WERI-Rb-1 (cell line): Measurements from ENCODE around the gene HS1BP3.
A peak's percentile ranks its signal among the peaks of the same experiment; 100 is the strongest.

ENCODE experiments used
- DNase-seq: peaks from one replicate; pipeline ENCODE4 v3.0.0-alpha.2; 2020
- H3K27ac ChIP-seq: fragments of 250-450 bp; sonication (Bioruptor Pico); 2 replicates; pipeline ENCODE4 v1.5.1; 2020; ENCODE audit warnings: mild to moderate bottlenecking, moderate library complexity
- H3K27me3 ChIP-seq: fragments of 250-450 bp; sonication (Bioruptor Pico); 2 replicates; pipeline ENCODE4 v1.5.1; 2021; ENCODE audit warnings: mild to moderate bottlenecking, low read depth, moderate library complexity; ENCODE audit not compliant: insufficient read depth, severe bottlenecking
- H3K36me3 ChIP-seq: fragments of 250-450 bp; sonication (Bioruptor Pico); 2 replicates; pipeline ENCODE4 v1.5.1; 2020; ENCODE audit warnings: mild to moderate bottlenecking, moderate library complexity
- H3K4me3 ChIP-seq: 2 replicates; pipeline ENCODE4 v1.5.1; 2011; ENCODE audit warnings: low read depth, mild to moderate bottlenecking, control low read depth, low read length
- H3K9me3 ChIP-seq: fragments of 250-450 bp; sonication (Bioruptor Pico); 2 replicates; pipeline ENCODE4 v1.5.1; 2021; ENCODE audit warnings: mild to moderate bottlenecking, moderate library complexity; ENCODE audit not compliant: severe bottlenecking
- TF ChIP-seq, protein P1 (sequence below): IDR thresholded peaks from 2 replicates; pipeline ENCODE4 v1.5.1; 2011; ENCODE audit warnings: low read depth, mild to moderate bottlenecking, control low read depth, inconsistent platforms, low read length

HS1BP3 gene

DNA sequence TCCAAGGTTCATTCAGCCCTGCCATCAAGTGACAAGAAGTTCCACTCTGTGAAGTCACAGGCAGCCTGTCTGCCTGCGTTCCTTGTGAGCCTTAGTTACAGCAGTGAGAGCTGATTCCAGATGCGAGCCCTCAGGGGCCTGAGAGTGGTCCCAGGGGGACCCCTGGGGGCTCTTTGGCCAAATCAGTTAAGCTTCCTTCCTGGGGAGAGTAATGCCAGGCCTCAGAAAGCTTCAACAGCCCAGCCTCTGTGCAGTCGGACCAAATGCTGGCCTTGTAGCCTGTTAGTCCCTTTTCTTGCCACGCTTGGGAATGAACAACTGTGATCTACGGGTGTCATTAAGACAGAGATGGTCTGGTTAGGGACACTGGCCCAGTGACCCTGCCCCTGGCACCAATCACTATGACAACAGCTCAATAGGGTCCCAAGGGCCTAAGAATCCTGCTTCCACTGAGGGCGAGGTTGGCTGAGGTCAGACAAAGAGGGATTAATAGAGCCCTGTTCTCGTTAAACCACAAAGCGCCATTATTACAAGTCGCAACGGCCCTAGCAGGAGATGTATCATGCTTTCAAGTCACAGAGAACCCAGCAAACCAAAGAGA is 50.9 kb downstream of the HS1BP3 start:
- DNase-seq: peak; percentile 58
- TF ChIP-seq, protein P1, sequence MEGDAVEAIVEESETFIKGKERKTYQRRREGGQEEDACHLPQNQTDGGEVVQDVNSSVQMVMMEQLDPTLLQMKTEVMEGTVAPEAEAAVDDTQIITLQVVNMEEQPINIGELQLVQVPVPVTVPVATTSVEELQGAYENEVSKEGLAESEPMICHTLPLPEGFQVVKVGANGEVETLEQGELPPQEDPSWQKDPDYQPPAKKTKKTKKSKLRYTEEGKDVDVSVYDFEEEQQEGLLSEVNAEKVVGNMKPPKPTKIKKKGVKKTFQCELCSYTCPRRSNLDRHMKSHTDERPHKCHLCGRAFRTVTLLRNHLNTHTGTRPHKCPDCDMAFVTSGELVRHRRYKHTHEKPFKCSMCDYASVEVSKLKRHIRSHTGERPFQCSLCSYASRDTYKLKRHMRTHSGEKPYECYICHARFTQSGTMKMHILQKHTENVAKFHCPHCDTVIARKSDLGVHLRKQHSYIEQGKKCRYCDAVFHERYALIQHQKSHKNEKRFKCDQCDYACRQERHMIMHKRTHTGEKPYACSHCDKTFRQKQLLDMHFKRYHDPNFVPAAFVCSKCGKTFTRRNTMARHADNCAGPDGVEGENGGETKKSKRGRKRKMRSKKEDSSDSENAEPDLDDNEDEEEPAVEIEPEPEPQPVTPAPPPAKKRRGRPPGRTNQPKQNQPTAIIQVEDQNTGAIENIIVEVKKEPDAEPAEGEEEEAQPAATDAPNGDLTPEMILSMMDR: no peak
- no peaks in the 10 kb centered on the region for H3K9me3 ChIP-seq
- H3K36me3 ChIP-seq: no peaks in the 10 kb centered on the region
- H3K27ac ChIP-seq: peak overlapping the region; percentile 2; the same call in 1 of the 2 replicates
- H3K27me3 ChIP-seq: no peaks in the 10 kb centered on the region
- no peak overlapping the region for H3K4me3 ChIP-seq

DNA sequence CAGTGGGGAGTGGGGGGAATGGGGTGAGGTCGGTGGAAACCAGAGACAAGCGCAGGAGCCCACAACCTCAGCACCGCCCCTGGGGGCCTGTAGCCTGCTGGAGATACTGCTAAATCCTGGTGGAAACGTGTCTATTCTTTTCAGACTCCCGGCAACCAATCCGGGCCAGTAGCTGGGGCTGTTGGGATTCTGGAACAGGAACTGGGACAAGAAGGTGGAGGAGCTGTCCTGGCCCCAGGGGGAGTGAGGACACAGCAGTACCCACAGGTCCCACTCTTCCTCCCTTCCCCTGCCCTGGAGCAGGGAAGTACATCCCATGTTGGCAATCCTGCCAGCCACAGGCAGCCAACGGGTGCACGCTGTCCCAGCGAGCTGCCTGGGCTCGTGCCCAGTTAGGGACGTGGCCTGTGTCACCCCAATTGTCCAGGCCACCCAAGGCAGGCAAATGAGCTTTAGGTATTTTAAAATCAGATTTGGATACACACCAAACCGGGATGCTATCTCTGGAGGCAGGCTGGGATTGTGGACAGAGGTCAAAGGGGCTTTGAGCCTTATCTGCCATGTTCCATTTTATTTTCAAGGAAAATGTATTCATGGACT is 51.8 kb downstream of the HS1BP3 start:
- Histone ChIP-seq H3K4me3 (no peak overlapping the region), H3K27ac (no peak overlapping the region), H3K36me3 (no peaks in the 10 kb centered on the region), H3K27me3 (no peaks in the 10 kb centered on the region), H3K9me3 (no peaks in the 10 kb centered on the region)
- peak; percentile 9 for DNase-seq
- TF ChIP-seq, protein P1: no peak

DNA sequence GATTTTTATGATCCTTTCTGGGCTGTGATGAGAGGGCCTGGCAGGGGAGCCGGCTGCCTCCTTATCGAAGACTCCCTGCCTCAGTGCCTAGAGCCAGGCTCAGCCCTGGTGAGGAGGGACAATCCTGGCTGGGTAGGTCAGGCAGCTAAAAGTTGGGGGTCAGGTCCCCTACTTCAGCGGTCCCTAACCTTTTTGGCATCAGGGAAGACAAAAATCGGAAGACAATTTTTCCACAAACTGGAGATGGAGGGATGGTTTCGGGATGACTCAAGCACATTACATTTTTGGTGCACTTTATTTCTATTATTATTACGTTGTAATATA is 53.1 kb downstream of the HS1BP3 start:
- no peaks in the 10 kb centered on the region for H3K9me3 ChIP-seq
- H3K4me3 ChIP-seq: no peak overlapping the region
- no peaks in the 10 kb centered on the region for H3K36me3 ChIP-seq
- peak; percentile 5 for DNase-seq
- H3K27me3 ChIP-seq: no peaks in the 10 kb centered on the region
- TF ChIP-seq, protein P1: no peak
- no peak overlapping the region for H3K27ac ChIP-seq

DNA sequence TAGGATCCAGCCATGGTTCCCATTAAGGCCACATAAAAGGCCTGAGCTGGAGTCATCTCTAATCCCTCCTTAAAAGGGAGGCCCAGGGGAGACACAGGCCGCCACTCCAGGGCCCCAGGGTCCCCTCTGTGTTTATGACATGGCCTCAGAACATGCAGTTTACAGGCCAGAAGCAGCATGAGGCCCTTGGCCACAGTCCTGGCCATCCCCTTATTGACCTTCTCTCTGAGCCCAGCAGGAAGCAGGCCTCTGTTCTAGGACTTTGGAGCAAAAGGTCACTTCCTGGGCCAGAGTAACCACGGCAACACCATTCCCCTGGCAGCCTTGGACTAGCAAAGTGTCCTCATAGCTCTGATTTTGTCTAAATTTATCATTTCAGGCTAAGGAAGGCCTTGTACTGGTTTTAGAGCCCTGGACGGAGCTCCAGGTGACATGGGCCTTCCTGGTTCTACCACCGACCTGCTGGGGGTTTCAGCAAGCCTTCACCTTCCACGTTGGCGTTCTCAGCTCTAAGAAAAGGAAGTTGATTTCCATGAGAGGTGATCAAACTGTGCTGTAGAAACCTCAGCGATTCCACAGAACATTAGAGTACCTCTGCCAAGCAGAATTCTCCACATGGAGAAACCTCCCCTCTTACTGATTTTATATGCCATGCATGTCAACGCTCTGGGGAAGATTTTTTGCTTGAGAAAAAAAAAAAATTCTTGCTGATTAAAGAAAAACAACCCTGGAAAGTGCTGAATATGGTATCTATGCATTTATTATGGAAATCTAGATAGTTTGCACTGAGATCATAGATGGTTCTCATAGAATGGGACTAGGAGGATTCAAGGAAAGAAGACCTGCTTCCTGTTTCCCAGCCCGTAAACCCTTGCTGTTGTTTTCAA is 53.7 kb downstream of the HS1BP3 start:
- H3K9me3 ChIP-seq: no peaks in the 10 kb centered on the region
- no peak overlapping the region for H3K4me3 ChIP-seq
- no peaks in the 10 kb centered on the region for H3K36me3 ChIP-seq
- no peak overlapping the region for H3K27ac ChIP-seq
- TF ChIP-seq, protein P1: no peak
- DNase-seq: peak; percentile 14
- no peaks in the 10 kb centered on the region for H3K27me3 ChIP-seq

DNA sequence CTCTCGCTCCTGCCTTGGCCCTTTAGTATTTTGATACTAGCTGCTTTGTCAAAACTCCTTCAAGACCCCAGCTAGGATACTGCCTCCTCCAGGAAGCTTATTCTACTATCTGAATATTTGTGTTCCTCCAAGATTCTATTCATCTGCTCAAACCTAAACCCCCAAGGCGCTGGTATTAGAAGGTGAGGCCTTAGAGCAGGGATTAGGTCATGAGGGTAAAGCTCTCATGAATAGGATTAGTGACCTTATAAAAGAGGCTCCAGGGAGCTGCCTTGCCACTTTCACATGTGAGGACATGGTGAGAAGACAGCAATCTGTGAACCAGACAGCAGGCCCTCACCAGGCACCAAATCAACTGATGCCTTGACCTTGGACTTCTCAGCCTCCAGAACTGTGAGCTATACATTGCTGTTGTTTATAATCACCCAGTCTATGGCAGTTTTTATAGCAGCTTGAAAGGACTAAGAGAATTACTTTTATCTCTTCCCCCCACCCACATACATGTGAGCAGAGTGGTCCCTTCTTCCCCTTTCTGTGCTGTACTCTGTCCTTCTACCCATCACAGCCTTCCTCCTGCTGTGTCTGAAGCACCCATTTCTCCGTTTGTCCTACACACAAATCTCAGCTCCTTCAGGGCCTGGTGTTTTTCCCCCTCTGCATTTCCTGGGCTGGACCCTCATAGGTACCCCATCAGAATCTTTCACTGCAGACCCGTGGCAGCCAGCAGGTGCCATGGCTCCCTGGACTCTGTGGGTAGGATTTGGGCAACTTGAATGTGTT is 54.5 kb downstream of the HS1BP3 start:
- Histone ChIP-seq H3K9me3 (no peaks in the 10 kb centered on the region), H3K4me3 (no peak overlapping the region), H3K27me3 (no peaks in the 10 kb centered on the region), H3K27ac (no peak overlapping the region), H3K36me3 (no peaks in the 10 kb centered on the region)
- DNase-seq: peak; percentile 81
- TF ChIP-seq, protein P1: no peak
